A172 (cell line): Measurements from ENCODE around the gene LRP1B. TPM values are rescaled to one million over a fixed set of nuclear protein-coding genes. Genes with fewer than 3 reads are reported as not detected.
A peak's percentile ranks its signal among the peaks of the same experiment; 100 is the strongest.
"Not testable (repeated sequence)": the region's sequence is repeated elsewhere in the genome, so short reads cannot be mapped to it uniquely, and the experiment has no call there.

Experiments
- DNase-seq: peaks from one replicate; pipeline ENCODE4 v3.0.0-alpha.2; 2015; ENCODE audit warnings: low spot score
- total RNA-seq: library from RNA; depleted of rRNA; stranded (reverse); fragments of >200 nt; shearing (Covaris generic); gene quantifications from 2 replicates; pipeline ENCODE4 v1.2.3, GENCODE V29; 2014

LRP1B gene
- total RNA-seq, 1 experiment from 2014 or later = 0.03 TPM

DNA sequence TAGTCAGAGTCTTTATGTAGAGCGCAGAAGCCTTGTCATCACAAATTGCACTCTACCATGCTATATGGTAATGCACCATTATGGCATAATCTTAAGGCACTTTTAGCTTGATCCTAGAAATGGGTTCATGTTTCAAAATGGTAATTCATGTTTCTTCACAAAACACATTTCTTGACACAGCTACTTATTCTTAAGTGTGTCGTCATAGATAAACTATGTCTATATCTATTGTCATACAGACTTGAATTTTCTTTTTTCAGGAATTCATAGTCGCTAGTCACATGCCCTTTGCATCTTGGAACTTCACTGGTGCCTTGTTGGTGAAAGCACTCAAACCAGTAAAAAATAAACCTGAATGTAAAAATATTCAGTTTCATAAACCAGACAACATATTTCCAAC is 1578.2 kb downstream of the LRP1B start:
- DNase-seq = no peak

DNA sequence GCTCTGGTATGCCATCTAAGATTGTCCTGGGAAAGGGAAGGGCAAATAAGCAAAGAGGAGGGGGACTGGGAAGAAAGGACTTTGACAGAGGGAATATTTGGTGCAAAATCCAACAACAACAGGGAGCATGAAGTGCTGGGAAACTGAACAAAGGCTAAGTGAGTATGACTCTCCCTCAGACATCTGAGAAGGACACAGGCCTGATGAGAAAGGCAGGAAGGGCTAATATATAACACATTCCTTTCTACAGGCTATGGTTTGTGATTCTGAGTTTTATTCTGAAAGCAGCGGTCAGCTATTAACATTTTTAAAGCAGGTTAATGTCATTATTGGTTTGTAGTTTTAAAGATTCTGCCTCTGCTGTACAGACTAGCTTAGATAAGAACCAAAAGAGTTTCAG is 1579.5 kb downstream of the LRP1B start:
- no peak for DNase-seq

DNA sequence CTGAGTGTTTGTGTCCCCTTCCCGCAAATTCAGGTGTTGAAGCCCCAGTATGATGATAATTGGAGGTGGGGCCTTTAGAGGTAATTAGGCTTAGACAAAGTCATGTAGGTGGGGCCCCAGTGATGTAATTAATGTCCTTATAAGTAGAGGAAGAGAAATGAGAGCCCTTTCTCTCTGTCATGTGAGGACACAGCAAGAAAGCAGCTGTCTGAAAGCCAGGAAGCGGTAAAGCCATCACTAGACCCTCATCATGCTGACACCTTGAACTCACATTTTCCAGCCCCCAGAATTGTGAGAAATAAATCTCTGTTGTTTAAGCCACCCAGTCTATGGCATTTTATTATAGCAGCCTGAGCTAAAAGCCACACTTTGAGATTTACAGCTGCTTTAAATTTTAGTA is 1580.0 kb downstream of the LRP1B start:
- no peak for DNase-seq

DNA sequence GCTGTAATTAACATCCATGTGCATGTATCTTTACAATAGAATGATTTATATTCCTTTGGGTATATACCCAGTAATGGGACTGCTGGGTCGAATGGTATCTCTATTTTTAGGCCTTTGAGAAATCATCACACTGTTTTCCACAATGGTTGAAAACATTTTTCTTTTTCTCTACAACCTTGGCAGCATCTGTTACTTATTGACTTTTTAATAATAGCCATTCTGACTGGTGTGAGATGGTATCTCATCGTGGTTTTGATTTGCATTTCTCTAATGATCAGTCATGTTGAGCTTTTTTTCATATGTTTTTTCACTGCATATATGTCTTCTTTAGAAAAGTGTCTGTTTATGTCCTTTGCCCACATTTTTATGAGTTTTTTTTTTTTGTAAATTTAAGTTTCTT is 1586.0 kb downstream of the LRP1B start:
- not testable (repeated sequence) for DNase-seq

DNA sequence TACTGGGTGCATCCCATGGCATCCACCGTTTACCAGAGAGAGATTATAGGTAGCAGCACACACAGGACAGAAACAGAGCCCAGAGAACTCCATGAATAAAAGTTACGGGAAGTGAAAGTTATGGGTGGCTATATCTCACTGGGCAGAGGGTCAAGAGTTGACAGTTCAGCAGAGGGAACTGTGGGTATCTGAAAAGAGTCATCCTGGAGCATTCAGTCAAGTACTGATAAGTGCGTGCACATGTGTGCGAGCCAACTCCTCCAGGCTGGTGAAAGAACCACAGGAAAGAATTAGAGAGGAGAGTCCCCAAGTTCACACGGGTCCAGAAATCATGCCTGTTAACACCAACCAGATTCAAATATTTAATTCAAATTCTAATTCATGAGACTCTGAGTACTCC is 1588.2 kb downstream of the LRP1B start:
- no peak for DNase-seq

DNA sequence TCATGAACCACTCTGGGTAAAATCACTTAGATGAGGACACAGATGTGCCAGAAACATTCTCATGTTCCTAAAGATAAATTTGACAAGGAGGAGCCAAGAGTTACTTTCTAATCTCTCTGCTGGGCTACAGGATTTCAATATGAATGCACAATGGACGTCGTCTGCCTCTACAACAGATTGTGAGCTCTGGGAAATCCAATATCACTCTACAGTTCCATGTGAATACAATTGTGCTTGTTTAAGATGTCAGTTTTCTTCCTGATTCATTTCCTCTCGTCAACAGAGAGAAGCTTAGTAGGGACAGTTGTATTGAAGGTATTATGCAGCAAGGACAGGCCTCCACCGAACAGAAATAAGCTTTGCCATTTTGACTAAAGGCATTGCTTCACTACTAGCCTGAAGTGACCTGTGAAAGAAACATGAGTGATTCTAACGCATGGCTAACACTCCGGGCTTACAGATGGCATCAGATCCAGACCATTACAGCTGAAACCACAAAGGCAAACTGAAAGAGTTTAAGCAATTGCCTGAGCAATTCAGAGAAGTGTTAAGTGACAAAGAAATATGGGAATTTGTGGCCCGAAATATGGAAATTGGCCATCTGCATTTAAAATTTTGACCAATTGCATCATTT is 1591.5 kb downstream of the LRP1B start:
- DNase-seq = no peak

DNA sequence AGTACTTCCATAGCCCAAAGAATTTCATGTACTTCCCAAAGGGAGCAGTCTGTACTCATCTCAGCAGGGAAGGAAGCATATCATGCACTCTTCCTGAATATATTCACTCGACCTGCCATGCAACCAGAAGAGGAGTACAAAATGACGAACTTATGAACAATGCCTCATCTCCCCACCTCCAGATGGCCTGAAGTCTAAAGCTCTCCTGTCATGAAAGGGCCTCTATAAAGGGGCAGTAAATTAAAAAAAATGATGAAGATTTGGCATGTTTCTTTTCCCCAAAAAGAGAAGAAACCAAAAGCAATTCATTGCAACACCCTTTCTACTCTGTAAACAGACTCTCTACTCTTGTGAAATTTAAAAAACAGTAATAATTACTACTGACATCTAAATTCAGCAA is 1601.1 kb downstream of the LRP1B start:
- DNase-seq = no peak

DNA sequence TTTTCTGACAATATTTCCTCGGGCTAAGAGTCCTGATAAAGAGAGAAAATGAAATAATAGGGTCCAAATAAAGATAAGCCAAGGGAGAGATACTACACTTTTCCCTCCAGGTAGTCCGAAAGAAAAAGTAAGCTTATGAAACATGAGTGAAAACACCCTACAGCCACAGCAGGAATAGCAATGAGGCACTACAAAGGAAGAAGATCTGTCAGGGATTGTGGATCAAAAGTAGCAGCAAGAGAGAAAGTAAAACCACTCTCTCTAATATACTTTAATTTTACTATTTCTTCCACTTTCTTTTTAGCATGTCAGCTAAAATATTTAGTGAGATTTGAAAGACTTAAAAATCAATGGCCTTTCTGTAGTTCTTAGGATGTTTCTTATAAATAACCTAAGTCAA is 1601.8 kb downstream of the LRP1B start:
- no peak for DNase-seq

DNA sequence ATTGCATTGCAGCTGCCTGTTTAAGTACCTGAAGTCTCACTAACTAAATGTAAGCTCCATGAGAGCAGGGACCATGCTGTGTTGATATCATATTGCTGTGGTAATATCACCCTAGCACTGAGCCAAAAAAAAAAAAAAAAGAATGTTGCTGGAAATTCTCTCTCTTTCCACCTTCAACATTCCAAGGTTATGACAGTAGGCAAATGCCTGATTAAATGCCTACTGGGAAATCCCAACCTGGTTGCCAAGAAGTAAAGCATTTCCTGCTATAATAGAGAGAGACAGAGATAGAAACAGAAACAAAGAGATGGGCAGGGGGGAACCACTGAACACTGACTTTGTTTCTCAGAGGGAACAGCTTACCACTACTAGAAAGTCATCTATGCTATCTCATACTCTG is 1604.2 kb downstream of the LRP1B start:
- DNase-seq = peak; percentile 68

DNA sequence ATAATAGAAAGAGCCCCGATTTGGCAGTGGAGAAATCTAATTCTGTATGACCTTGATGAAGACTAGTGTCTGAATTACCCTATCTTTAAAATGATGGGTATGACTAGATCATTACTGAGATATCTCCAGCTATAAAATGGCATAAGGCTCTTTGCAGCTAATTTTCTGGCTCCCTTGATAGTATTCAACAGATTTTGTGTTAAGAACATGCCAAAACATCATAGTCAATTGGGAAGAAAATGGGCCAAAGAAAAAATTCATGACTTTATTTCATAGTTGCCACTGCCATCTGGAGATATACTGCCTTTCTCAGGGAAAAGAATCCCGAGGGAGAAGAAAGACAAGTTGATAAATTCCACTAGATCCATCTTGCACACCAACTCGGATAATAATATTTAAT is 1618.7 kb downstream of the LRP1B start:
- no peak for DNase-seq

DNA sequence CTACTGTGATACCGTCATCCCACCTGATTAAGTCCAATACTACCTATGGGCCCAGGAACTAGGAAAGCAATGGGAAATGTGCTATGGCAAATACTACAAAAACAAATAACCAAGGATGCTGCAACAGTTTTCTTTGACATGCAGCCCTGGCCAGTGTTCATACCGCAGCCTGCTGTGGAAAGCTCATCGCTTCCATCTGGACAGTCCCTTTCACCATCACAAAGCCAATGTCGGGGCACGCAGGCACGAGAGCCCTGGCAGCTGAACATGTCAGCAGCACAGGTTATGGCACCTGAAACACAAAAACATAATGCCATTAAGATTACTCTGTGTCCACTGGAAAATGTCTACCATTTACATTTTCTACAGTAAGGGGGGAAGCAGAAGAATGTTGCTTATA is 1621.1 kb downstream of the LRP1B start:
- no peak for DNase-seq

DNA sequence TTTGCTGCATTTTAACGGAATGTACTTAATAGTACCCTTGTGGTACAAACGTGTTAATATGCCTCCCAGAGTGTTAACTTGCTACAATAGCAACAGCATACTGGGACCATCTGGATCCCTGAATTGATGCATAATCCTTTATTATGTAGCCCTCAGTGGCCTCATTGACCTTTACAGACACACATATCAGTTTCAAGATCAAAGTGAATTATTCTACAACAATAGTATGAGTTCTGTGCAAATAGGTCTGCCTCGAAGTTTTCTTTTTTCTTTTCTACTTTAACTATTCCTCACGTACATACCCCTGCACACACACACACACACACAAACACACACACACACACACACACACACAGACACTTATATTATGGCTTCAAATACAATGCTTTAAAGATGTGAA is 1622.1 kb downstream of the LRP1B start:
- no peak for DNase-seq

DNA sequence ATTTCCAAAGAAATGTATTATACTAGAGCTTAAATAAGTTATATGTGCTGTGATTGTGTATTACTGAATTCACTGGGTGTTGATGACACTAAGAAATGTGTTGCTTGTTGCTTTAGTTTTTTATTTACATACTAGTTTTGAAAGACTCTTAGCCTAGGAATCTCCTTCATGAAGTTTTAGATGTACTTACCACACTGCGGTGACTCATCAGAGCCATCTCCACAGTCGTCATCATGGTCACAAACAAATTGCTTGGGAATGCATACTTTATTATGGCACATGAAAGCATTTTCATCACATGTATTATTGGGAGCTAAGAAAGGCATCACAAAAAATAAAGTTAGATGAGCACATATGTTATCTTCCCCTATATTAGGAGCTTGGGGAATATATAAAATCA is 1624.2 kb downstream of the LRP1B start:
- peak; percentile 45 for DNase-seq

DNA sequence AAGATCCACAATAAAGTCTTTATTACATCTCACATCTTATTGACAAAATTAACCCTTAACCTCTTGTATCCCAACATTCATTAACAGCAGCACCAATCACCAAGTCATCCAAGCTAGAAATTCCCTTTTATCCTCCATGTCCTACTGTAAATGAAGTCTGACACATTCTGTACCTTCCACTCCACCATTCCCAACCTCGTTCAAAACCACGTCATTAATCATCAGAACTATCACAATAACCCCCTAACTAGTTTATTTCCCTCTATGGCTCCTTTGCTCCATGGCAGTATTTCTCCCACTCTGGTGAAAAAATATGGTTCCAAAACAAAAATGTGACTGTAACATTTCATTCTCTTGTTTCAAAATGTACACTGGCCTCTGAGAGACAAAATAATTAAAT is 1626.2 kb downstream of the LRP1B start:
- no peak for DNase-seq

DNA sequence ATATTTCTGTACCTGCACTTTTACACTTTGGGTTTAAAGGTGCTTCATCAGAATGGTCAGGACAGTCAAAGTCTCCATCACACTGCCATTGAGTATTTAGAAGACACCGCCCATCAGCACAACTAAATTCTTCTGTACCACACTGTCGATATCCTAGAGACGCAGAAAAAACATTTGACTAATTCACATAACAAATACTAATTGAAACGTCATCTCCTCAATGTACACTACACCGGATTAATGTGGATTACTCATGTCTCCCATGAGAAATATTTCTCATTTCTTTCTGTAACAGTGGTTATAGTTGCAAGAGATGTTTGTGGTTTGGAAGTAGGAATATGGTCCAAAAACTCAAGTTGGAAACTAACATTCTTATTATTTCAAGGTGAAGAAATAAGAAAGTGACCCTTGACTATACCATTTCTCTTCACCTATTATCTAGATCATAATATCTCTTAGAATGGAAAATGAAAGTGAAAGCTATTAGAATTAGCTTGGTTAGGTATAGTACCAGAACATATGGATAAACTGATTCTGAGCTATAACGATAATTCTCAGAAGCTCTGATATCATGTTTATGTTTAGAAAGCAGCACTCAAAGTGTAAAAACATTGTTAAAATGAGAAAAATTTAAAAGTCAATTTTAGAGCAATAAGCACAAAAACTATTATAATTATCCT is 1627.7 kb downstream of the LRP1B start:
- DNase-seq = no peak

DNA sequence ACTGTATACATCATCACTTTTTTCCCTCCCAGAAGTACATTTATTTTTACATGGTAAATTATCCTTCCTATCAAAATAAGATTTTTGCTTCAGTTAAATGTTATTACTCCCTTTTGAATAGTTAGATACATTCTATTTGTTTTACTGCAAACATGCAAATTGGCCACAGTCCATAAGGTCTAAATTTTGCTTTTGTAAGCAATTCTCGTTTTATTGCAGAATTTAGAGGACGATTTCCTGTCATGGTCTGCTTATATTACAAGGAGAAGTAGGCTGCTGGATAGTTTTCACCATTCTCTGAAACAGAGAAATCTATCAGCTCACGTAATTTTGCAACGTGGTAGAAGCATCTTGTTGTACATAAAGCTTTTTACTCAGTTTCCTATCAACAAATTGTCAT is 1632.5 kb downstream of the LRP1B start:
- DNase-seq = no peak

DNA sequence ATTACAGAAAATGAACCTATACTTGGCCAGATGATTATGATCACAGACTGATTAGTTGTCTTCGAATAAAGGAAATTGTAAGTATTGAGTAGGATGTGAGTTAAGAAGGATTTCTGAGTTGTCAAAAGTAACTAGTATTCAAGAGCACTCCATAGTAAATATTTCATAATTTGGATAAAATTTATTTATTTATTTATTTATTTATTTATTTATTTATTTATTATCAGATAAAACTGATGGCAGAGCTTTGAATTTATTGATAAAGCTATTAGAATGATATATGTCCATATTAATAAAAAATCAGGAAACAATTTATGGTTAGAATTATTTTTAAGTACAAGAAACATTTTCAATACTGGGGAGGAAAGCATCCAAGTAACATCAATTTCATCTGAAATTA is 1634.1 kb downstream of the LRP1B start:
- DNase-seq = no peak

DNA sequence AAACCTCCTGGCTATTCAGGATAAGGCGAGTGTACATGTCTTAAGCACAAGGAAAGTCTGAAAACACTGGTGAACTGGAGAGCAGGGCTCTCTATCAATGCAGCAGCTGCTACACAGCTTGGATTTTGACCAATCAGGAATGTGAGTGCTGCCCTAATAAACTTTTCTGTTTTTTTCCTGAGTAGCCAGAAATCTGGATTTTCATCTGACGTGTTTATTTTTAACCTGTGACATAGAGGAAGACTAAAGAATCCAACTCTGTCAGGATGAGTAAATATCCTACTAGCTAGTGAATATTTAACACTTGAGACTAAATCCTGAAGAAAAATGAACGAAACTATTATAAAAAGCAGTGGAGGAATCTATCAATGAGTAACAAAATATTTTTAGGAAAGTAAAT is 1638.9 kb downstream of the LRP1B start:
- DNase-seq = no peak

DNA sequence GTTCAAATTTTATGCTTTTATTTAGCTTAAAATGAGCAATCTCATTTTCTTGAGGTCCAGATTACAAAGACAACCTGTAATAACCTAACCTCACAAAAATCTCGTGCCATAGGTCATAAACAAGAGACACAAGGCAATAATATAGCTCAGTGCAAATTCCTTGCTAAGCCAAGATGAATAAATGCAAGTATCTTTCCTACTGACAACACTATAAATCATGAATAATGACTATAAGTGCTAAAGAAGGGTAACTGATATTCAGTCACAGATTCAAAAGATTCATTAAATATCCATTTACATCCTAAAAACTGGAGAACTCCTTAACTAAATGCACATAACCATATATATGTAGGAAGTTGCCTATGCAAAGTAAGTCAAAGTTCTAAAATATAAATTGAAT is 1641.6 kb downstream of the LRP1B start:
- no peak for DNase-seq

DNA sequence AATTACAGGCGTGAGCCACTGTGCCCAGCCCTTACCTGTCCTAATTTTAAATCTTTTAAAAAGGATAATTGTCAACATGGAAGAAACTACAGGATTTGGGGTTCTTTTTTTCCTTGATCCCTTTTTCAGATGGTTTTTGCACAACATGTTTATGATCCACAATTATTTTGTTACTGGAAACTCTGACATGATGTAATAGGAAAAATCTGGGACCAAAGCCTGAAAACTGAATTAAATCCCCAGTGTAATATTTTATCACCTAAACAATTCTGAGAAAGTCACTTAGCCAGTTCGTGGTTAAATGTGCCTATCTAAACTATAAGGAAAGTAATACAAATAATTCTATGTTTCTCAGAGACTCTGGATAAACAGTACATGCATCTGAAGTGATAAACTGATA is 1649.7 kb downstream of the LRP1B start:
- DNase-seq = no peak

DNA sequence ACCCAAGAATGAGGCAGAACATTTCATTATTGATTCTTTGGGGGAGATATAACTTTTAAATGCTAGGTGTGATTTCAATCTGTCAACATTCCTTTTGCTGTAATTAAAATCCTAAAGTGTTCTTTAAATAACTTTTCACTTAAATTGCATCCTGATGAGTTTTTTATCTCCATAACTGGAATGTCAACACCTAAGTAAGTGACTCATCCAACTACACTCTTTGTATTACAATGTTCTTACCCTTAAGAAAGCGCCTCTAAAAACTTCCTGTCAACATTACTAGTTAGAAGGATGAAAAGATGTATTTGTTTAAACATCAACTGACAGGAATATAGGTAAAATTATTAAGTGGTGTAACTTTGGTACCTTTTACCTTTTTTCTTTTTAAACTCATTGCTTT is 1657.0 kb downstream of the LRP1B start:
- DNase-seq = no peak

DNA sequence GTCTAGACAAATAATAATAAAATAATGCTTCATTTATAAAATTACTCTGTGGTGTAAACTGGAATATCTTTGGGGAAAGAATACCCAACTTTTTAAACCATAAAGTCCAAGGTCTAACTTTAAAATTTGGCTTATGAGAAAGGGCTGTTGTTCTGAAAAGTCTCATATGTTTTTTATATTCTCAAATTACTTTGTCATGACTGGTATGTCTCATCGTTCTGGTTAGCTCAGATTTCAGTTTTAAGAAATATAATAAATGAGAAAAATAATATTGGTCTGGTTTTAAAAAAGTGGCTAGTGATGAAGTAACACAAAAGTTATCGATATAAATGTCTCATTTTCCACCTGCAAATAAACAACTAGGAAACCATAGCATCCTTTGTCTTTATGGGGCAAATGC is 1658.1 kb downstream of the LRP1B start:
- no peak for DNase-seq

DNA sequence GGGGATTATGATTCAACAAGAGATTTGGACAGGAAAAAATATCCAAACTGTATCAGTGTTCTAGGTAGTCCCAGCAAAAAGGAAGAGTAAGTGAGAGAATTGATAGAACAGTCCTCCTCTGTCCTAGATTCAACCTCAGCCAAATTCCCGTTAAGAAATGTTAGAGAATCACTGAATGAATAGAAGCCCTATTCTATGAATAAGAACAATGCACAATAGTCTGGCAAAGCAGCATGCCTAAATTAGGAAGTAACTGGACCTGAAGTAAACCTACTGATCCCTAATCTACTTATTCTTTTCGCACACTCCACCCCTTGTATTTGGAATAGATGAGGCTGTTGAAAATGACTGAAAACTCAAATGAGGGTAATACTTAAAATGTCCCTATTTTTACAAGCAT is 1665.5 kb downstream of the LRP1B start:
- no peak for DNase-seq

DNA sequence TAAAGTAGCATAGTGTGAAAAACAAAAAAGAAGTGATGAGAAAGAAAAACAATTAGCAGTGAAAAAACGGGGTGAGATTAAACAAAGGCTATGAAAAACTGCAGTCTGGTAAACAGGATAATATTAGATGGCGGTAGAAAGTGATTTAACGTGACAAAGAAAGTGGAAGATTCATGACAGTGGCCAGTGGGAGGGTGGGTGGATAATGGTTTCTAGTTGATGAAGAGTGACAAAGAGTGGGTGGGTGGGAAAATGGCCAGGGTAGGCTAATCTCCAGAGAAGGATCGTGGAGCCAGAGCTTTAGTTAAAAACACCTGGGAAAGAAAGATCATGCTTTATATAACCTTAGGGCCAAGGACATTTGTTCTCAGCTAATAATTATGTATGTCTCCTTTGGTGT is 1667.8 kb downstream of the LRP1B start:
- DNase-seq = no peak
